RWPE1 (cell line): ENCODE measurements around the gene EEPD1.

Source experiments
- CTCF ChIA-PET: fragments of 350-600 bp; sonication (Branson Sonifier 250); formaldehyde crosslinking; extraction: SDS; loops from one replicate; lab custom pipeline; 2021; lab: Yijun Ruan, JAX
- POLR2A ChIA-PET: fragments of 400-600 bp; formaldehyde crosslinking; extraction: SDS; loops from one replicate; lab custom pipeline; 2020; ENCODE audit warnings: antibody characterized with exemption; ENCODE audit not compliant: low non-redundant PET; lab: Yijun Ruan, JAX
- DNase-seq: peaks from one replicate; pipeline ENCODE4 v3.0.0; 2012; ENCODE audit warnings: low spot score
- H3K27ac ChIP-seq: fragments of 450-650 bp; 2 replicates; pipeline ENCODE4 v1.5.1; 2017
- CTCF ChIP-seq: fragments of 450-650 bp; conservative IDR thresholded peaks from 2 replicates; pipeline ENCODE4 v1.5.1; 2017; ENCODE audit warnings: low read depth, mild to moderate bottlenecking

The EEPD1 gene

GRCh38 chr7:36309716-36310115, 156.7 kb downstream of the EEPD1 start:
- no peak for TF ChIP-seq CTCF
- DNase-seq, result no peak
- ChIA-PET POLR2A (no interaction called here), CTCF (interaction anchor here (1.6 kb wide), 1 partner anchor 9 kb away, joined by 7 read pairs; no protein-coding TSS in a partner anchor)
- no peak overlapping the region for H3K27ac ChIP-seq

GRCh38 chr7:36310897-36311296, 157.8 kb downstream of the EEPD1 start:
- CTCF ChIA-PET, result interaction anchor here (0.7 kb wide), 1 partner anchor 326 kb away, joined by 4 read pairs; no protein-coding TSS in a partner anchor
- POLR2A ChIA-PET, result no interaction called here
- DNase-seq, result no peak
- H3K27ac ChIP-seq, result no peak overlapping the region
- TF ChIP-seq CTCF, result no peak

GRCh38 chr7:36311539-36311938, 158.5 kb downstream of the EEPD1 start:
- no peak overlapping the region for H3K27ac ChIP-seq
- ChIA-PET POLR2A (no interaction called here), CTCF (interaction anchor here (0.7 kb wide), 1 partner anchor 326 kb away, joined by 4 read pairs; no protein-coding TSS in a partner anchor)
- no peak for TF ChIP-seq CTCF
- no peak for DNase-seq

- no peak for DNase-seq
- CTCF ChIA-PET, result no interaction called here
- H3K27ac ChIP-seq, result no peak overlapping the region
- no peak for TF ChIP-seq CTCF
- POLR2A ChIA-PET, result no interaction called here
Measured at GRCh38 chr7:36312064-36312914, 159.2 kb downstream of the EEPD1 start.

GRCh38 chr7:36312915-36313334, 159.9 kb downstream of the EEPD1 start:
- H3K27ac ChIP-seq, result no peak overlapping the region
- ChIA-PET POLR2A (no interaction called here), CTCF (interaction anchor here (0.6 kb wide), 1 partner anchor 373 kb away, joined by 4 read pairs; no protein-coding TSS in a partner anchor)
- DNase-seq, result no peak
- TF ChIP-seq CTCF, result no peak

- POLR2A ChIA-PET, result no interaction called here
- TF ChIP-seq CTCF, result no peak
- H3K27ac ChIP-seq, result no peak overlapping the region
- DNase-seq, result no peak
- CTCF ChIA-PET, result interaction anchor here (0.6 kb wide), 1 partner anchor 9 kb away, joined by 3 read pairs; no protein-coding TSS in a partner anchor
Measured at GRCh38 chr7:36313607-36314006, 160.6 kb downstream of the EEPD1 start.
